DND-41 (cell line): Measurements from ENCODE around the gene STEAP4.

Source experiments
- EZH2 ChIP-seq: IDR thresholded peaks from 3 replicates; pipeline ENCODE4 v1.6.1; 2012; ENCODE audit warnings: borderline replicate concordance, low read depth, mild to moderate bottlenecking, moderate library complexity, low read length, inconsistent platforms; ENCODE audit not compliant: severe bottlenecking
- TF ChIP-seq, protein P1 (sequence below): IDR thresholded peaks from 2 replicates; pipeline ENCODE4 v1.5.1; 2012; ENCODE audit warnings: borderline replicate concordance, low read length, moderate library complexity, mild to moderate bottlenecking; ENCODE audit not compliant: poor library complexity, severe bottlenecking; ENCODE audit errors: extremely low read depth

DNA sequence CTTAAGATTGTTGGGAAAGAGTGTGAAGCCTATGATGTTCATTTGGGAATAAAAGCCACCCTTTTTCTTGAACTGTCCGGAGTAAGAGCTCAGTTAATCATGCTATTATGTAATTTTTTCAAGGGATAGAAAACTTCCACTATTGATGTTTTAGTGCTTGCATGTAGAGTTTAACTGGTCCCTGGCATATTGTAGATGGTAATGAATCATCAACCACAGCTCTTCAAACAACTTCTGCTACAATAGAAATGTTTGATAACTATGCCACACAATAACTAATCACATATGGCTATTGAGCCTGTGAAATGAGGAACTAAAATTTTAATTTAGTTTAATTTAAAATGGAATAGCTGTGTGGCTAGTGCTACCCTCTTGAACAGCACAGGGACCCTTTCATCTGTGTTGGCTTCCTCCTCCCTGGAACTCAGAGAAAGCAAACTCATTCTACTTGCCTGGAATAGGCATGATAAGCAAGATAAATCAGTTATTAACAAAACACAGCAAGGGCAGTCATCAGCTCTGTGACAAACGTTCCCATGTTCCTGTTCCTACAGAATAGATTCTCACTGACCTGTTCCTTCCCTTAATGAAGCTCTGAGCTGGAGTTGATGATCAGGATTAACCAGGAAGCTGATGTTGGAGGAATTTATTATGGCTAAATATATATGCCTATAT lies 82.0 kb downstream of the STEAP4 start:
- TF ChIP-seq, protein P1, sequence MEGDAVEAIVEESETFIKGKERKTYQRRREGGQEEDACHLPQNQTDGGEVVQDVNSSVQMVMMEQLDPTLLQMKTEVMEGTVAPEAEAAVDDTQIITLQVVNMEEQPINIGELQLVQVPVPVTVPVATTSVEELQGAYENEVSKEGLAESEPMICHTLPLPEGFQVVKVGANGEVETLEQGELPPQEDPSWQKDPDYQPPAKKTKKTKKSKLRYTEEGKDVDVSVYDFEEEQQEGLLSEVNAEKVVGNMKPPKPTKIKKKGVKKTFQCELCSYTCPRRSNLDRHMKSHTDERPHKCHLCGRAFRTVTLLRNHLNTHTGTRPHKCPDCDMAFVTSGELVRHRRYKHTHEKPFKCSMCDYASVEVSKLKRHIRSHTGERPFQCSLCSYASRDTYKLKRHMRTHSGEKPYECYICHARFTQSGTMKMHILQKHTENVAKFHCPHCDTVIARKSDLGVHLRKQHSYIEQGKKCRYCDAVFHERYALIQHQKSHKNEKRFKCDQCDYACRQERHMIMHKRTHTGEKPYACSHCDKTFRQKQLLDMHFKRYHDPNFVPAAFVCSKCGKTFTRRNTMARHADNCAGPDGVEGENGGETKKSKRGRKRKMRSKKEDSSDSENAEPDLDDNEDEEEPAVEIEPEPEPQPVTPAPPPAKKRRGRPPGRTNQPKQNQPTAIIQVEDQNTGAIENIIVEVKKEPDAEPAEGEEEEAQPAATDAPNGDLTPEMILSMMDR = no peak
- TF ChIP-seq EZH2 = no peak
